ENCODE results near the gene FOLR1. TPM values are rescaled to one million over a fixed set of nuclear protein-coding genes. Genes with fewer than 3 reads are reported as not detected.
A peak's percentile ranks its signal among the peaks of the same experiment; 100 is the strongest.

Gene FOLR1
- total RNA-seq, 2 donors from 2014 or later: not detected

GRCh38 chr11:72231396-72232259, 39.7 kb downstream of the FOLR1 start:
- intact Hi-C loops (cut with DNase I): loop anchor here in 1 of 2 donors (10.0 kb wide), 1 partner anchor 217 kb away; no protein-coding TSS in a partner anchor
- DNase-seq (ENCODE audit: low spot score): peak; percentile 82

- intact Hi-C loops (cut with DNase I): loop anchor here in 1 of 2 donors (10.0 kb wide), 1 partner anchor 218 kb away; no protein-coding TSS in a partner anchor
Measured at GRCh38 chr11:72232260-72233055, 40.5 kb downstream of the FOLR1 start.

GRCh38 chr11:72233056-72233772, 41.3 kb downstream of the FOLR1 start:
- intact Hi-C loops (cut with DNase I): loop anchor here in 1 of 2 donors (10.0 kb wide), 1 partner anchor 218 kb away; no protein-coding TSS in a partner anchor
- DNase-seq (ENCODE audit: low spot score): no peak

More at GRCh38 chr11:72232260-72233055, 40.5 kb downstream of the FOLR1 start:
- DNase-seq (ENCODE audit: low spot score): peak; percentile 74

- no peak for DNase-seq (ENCODE audit: low spot score)
- intact Hi-C loops (cut with DNase I): loop anchor here in 1 of 2 donors (10.0 kb wide), 1 partner anchor 219 kb away; no protein-coding TSS in a partner anchor
Measured at GRCh38 chr11:72233773-72234513, 42.0 kb downstream of the FOLR1 start.

- DNase-seq (ENCODE audit: low spot score): no peak
- intact Hi-C loops (cut with DNase I): loop anchor here in 1 of 2 donors (10.0 kb wide), 1 partner anchor 220 kb away; no protein-coding TSS in a partner anchor
Measured at GRCh38 chr11:72234514-72234830, 42.5 kb downstream of the FOLR1 start.

GRCh38 chr11:72234920-72235319, 43.0 kb downstream of the FOLR1 start:
- no peak for DNase-seq (ENCODE audit: low spot score)
- intact Hi-C loops (cut with DNase I): loop anchor here in 1 of 2 donors (10.0 kb wide), 1 partner anchor 220 kb away; no protein-coding TSS in a partner anchor

GRCh38 chr11:72235351-72236057, 43.6 kb downstream of the FOLR1 start:
- DNase-seq (ENCODE audit: low spot score): no peak
- intact Hi-C loops (cut with DNase I): loop anchor here in 1 of 2 donors (10.0 kb wide), 1 partner anchor 221 kb away; no protein-coding TSS in a partner anchor

- no peak for DNase-seq (ENCODE audit: low spot score)
Measured at GRCh38 chr11:72236083-72236697, 44.2 kb downstream of the FOLR1 start.

GRCh38 chr11:72236774-72237111, 44.8 kb downstream of the FOLR1 start:
- DNase-seq (ENCODE audit: low spot score): no peak
- intact Hi-C loops (cut with DNase I): loop anchor here in 1 of 2 donors (10.0 kb wide), 1 partner anchor 222 kb away; no protein-coding TSS in a partner anchor

More at GRCh38 chr11:72236083-72236697, 44.2 kb downstream of the FOLR1 start:
- intact Hi-C loops (cut with DNase I): loop anchor here in 1 of 2 donors (10.0 kb wide), 1 partner anchor 221 kb away; no protein-coding TSS in a partner anchor

GRCh38 chr11:72237112-72237931, 45.4 kb downstream of the FOLR1 start:
- intact Hi-C loops (cut with DNase I): loop anchor here in 1 of 2 donors (10.0 kb wide), 1 partner anchor 223 kb away; no protein-coding TSS in a partner anchor
- DNase-seq (ENCODE audit: low spot score): no peak

GRCh38 chr11:72238040-72238450, 46.1 kb downstream of the FOLR1 start:
- no peak for DNase-seq (ENCODE audit: low spot score)
- intact Hi-C loops (cut with DNase I): loop anchor here in 1 of 2 donors (10.0 kb wide), 1 partner anchor 223 kb away; no protein-coding TSS in a partner anchor

- DNase-seq (ENCODE audit: low spot score): no peak
- intact Hi-C loops (cut with DNase I): loop anchor here in 1 of 2 donors (10.0 kb wide), 1 partner anchor 224 kb away; no protein-coding TSS in a partner anchor
Measured at GRCh38 chr11:72238492-72239312, 46.8 kb downstream of the FOLR1 start.

- peak; percentile 91 for DNase-seq (ENCODE audit: low spot score)
- intact Hi-C loops (cut with DNase I): loop anchor here in 1 of 2 donors (10.0 kb wide), 1 partner anchor 225 kb away; no protein-coding TSS in a partner anchor
Measured at GRCh38 chr11:72239313-72239848, 47.4 kb downstream of the FOLR1 start.

- DNase-seq (ENCODE audit: low spot score): peak; percentile 92
- intact Hi-C loops (cut with DNase I): loop anchor here in 1 of 2 donors (1.0 to 10.0 kb wide), 2 partner anchors 17 to 225 kb away; no protein-coding TSS in a partner anchor
Measured at GRCh38 chr11:72239849-72240460, 48.0 kb downstream of the FOLR1 start.

All from posterior vena cava (tissue), 2 donors.